Astrocyte (in vitro differentiated cells and primary cell): Measurements from ENCODE around the gene RHBDL3. TPM values are rescaled to one million over a fixed set of nuclear protein-coding genes. Genes with fewer than 3 reads are reported as not detected.
A peak's percentile ranks its signal among the peaks of the same experiment; 100 is the strongest.

ENCODE experiments used
- DNase-seq: peaks from one replicate; pipeline ENCODE4 v3.0.0-alpha.2; 2010; ENCODE audit warnings: low read depth
- FAIRE-seq: peaks from 2 replicates; lab custom pipeline; 2011; peaks lifted over from hg19 to GRCh38; lab: Jason Lieb, UNC
- H2AFZ ChIP-seq: 2 replicates; pipeline ENCODE4 v1.6.0; 2012; ENCODE audit warnings: low read depth, low read length, inconsistent platforms
- H3K27ac ChIP-seq: 2 replicates; pipeline ENCODE4 v1.5.1; 2011; ENCODE audit warnings: low read depth, low read length, inconsistent platforms
- H3K27me3 ChIP-seq: 2 replicates; pipeline ENCODE4 v1.6.0; 2011; ENCODE audit warnings: low read length, inconsistent platforms; ENCODE audit not compliant: insufficient read depth
- H3K36me3 ChIP-seq: 2 replicates; pipeline ENCODE4 v1.5.1; 2011; ENCODE audit warnings: low read length, inconsistent platforms; ENCODE audit not compliant: insufficient read depth
- H3K4me1 ChIP-seq: 2 replicates; pipeline ENCODE4 v1.5.1; 2011; ENCODE audit warnings: low read length, inconsistent platforms; ENCODE audit not compliant: insufficient read depth
- H3K4me2 ChIP-seq: 2 replicates; pipeline ENCODE4 v1.6.0; 2012; ENCODE audit warnings: low read length, inconsistent platforms
- H3K4me3 ChIP-seq: 2 replicates; pipeline ENCODE4 v1.5.1; 2011; ENCODE audit warnings: low read depth, mild to moderate bottlenecking, low read length, inconsistent platforms; ENCODE audit not compliant: insufficient read depth
- H3K79me2 ChIP-seq: 2 replicates; pipeline ENCODE4 v1.6.0; 2012; ENCODE audit warnings: mild to moderate bottlenecking, low read length, inconsistent platforms; ENCODE audit not compliant: insufficient read depth
- H3K9ac ChIP-seq: 2 replicates; pipeline ENCODE4 v1.6.0; 2012; ENCODE audit warnings: mild to moderate bottlenecking, low read length, inconsistent platforms
- H3K9me3 ChIP-seq: 2 replicates; pipeline ENCODE4 v1.5.1; 2012; ENCODE audit warnings: low read depth, mild to moderate bottlenecking, low read length, inconsistent platforms; ENCODE audit not compliant: insufficient read depth
- H4K20me1 ChIP-seq: 2 replicates; pipeline ENCODE4 v1.6.0; 2012; ENCODE audit warnings: low read length, inconsistent platforms; ENCODE audit not compliant: insufficient read depth
- H3K27ac Mint-ChIP-seq: one replicate; pipeline ENCODE4 v1.8.0; 2021; ENCODE audit warnings: mild to moderate bottlenecking, mixed read lengths; ENCODE audit not compliant: unreplicated experiment
- H3K27me3 Mint-ChIP-seq: one replicate; pipeline ENCODE4 v1.8.0; 2021; ENCODE audit warnings: low read depth, mixed read lengths; ENCODE audit not compliant: unreplicated experiment
- H3K36me3 Mint-ChIP-seq: one replicate; pipeline ENCODE4 v1.8.0; 2021; ENCODE audit warnings: low read depth, mixed read lengths; ENCODE audit not compliant: unreplicated experiment
- H3K4me1 Mint-ChIP-seq: one replicate; pipeline ENCODE4 v1.8.0; 2021; ENCODE audit warnings: low read depth, mixed read lengths; ENCODE audit not compliant: unreplicated experiment
- H3K4me3 Mint-ChIP-seq: one replicate; pipeline ENCODE4 v1.8.0; 2021; ENCODE audit warnings: mild to moderate bottlenecking, moderate library complexity, mixed read lengths; ENCODE audit not compliant: unreplicated experiment
- H3K9me3 Mint-ChIP-seq: one replicate; pipeline ENCODE4 v1.8.0; 2021; ENCODE audit warnings: mild to moderate bottlenecking, mixed read lengths; ENCODE audit not compliant: unreplicated experiment
- CTCF ChIP-seq: IDR thresholded peaks from 2 replicates; pipeline ENCODE4 v1.5.1; 2011; ENCODE audit warnings: low read depth, mild to moderate bottlenecking, inconsistent platforms, low read length, moderate library complexity; ENCODE audit not compliant: insufficient read depth
- EZH2 ChIP-seq: IDR thresholded peaks from 2 replicates; pipeline ENCODE4 v1.6.1; 2012; ENCODE audit warnings: mild to moderate bottlenecking, low read length, inconsistent platforms; ENCODE audit not compliant: insufficient read depth
- total RNA-seq: library from RNA; stranded (reverse); gene quantifications from 2 replicates; pipeline ENCODE4 v1.2.1, GENCODE V29; 2021

RHBDL3 gene
- total RNA-seq, 1 donor from 2014 or later, result 1.4 TPM

- Histone ChIP-seq H3K9ac (no peak overlapping the region), H3K36me3 (no peaks in the 10 kb centered on the region), H3K27ac (no peak overlapping the region), H3K4me2 (no peak overlapping the region), H4K20me1 (no peaks in the 10 kb centered on the region), H3K79me2 (no peaks in the 10 kb centered on the region), H3K27me3 (peaks cover 3% of the 10 kb centered on the region), H3K9me3 (no peaks in the 10 kb centered on the region), H3K4me3 (no peak overlapping the region), H2AFZ (no peak overlapping the region), H3K4me1 (peaks cover 18% of the 10 kb centered on the region)
- no peak overlapping the region for H3K27ac Mint-ChIP-seq
- no peak for DNase-seq
- no peak for TF ChIP-seq EZH2
- TF ChIP-seq CTCF, result no peak
- H3K4me3 Mint-ChIP-seq, result no peak overlapping the region
- peaks cover 17% of the 10 kb centered on the region for H3K4me1 Mint-ChIP-seq
- H3K36me3 Mint-ChIP-seq, result no peaks in the 10 kb centered on the region
- H3K9me3 Mint-ChIP-seq, result no peaks in the 10 kb centered on the region
- no peak for FAIRE-seq
- peaks cover 17% of the 10 kb centered on the region for H3K27me3 Mint-ChIP-seq
Observed at GRCh38 chr17:32276171-32276601, 10.6 kb downstream of the RHBDL3 start.

DNA sequence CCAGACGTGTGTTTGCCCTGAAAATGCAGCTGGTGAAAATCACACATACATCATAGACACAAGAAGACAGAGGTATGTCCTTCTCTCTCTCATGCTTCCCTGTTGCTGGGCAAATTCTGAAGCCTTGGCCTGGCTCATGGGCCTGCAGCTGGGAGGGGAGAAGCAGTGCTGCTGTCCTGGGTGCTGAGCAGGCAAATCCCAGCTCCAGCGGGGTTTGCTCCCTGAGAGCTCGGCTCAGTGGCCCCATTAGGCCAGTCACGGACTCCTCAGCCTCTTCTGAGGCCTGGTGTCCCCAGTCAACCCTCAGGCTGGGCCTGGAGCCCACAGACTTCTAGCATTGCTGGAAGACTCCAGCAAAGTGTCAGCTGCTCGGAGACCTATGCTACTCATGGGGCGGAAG, 11.7 kb downstream of the RHBDL3 start:
- DNase-seq, result peak; percentile 36
- peaks cover 13% of the 10 kb centered on the region for H3K27me3 Mint-ChIP-seq

More for the DNA sequence above, 11.7 kb downstream of the RHBDL3 start:
- TF ChIP-seq EZH2, result no peak
- TF ChIP-seq CTCF, result no peak
- no peak overlapping the region for H2AFZ ChIP-seq
- FAIRE-seq, result no peak
- Mint-ChIP-seq H3K27ac (no peak overlapping the region), H3K9me3 (no peaks in the 10 kb centered on the region), H3K36me3 (no peaks in the 10 kb centered on the region), H3K4me3 (no peak overlapping the region), H3K4me1 (peaks cover 17% of the 10 kb centered on the region)
- H3K79me2 ChIP-seq, result no peaks in the 10 kb centered on the region
- no peak overlapping the region for H3K27ac ChIP-seq
- H3K9me3 ChIP-seq, result no peaks in the 10 kb centered on the region
- H3K4me3 ChIP-seq, result no peak overlapping the region
- H4K20me1 ChIP-seq, result no peaks in the 10 kb centered on the region
- H3K4me2 ChIP-seq, result no peak overlapping the region
- no peaks in the 10 kb centered on the region for H3K36me3 ChIP-seq
- peaks cover 3% of the 10 kb centered on the region for H3K27me3 ChIP-seq
- peaks cover 14% of the 10 kb centered on the region for H3K4me1 ChIP-seq
- no peak overlapping the region for H3K9ac ChIP-seq
